Neuronal stem cell (in vitro differentiated cells): Measurements from ENCODE around the gene CXorf58.
"Not testable (repeated sequence)": the region's sequence is repeated elsewhere in the genome, so short reads cannot be mapped to it uniquely, and the experiment has no call there.

Experiments used
- DNase-seq: peaks from one replicate; pipeline ENCODE4 v3.0.0-alpha.2; 2013; ENCODE audit warnings: low spot score
- H2AFZ ChIP-seq: one replicate; pipeline ENCODE4 v1.6.1; 2013; ENCODE audit warnings: mild to moderate bottlenecking, low read length, inconsistent platforms
- H2AK5ac ChIP-seq: 2 replicates; pipeline ENCODE4 v1.6.1; 2013; ENCODE audit warnings: low read depth, mild to moderate bottlenecking, inconsistent platforms, low read length, moderate library complexity, mixed read lengths
- H2BK120ac ChIP-seq: 2 replicates; pipeline ENCODE4 v1.6.1; 2013; ENCODE audit warnings: low read depth, mild to moderate bottlenecking, inconsistent platforms, low read length, moderate library complexity, mixed read lengths
- H2BK12ac ChIP-seq: one replicate; pipeline ENCODE4 v1.6.1; 2013; ENCODE audit warnings: low read length, inconsistent platforms
- H2BK15ac ChIP-seq: 2 replicates; pipeline ENCODE4 v1.6.1; 2013; ENCODE audit warnings: mild to moderate bottlenecking, low read length, inconsistent platforms, mixed read lengths
- H2BK5ac ChIP-seq: one replicate; pipeline ENCODE4 v1.6.1; 2013; ENCODE audit warnings: inconsistent platforms, mild to moderate bottlenecking, low read length, moderate library complexity
- H3K14ac ChIP-seq: one replicate; pipeline ENCODE4 v1.6.1; 2013; ENCODE audit warnings: low read length, inconsistent platforms
- H3K18ac ChIP-seq: 2 replicates; pipeline ENCODE4 v1.6.1; 2013; ENCODE audit warnings: low read length, inconsistent platforms
- H3K23ac ChIP-seq: 2 replicates; pipeline ENCODE4 v1.6.1; 2013; ENCODE audit warnings: low read depth, mild to moderate bottlenecking, mixed read lengths, low read length, inconsistent platforms; ENCODE audit not compliant: poor library complexity
- H3K27ac ChIP-seq: replicated peaks from 3 replicates; pipeline ENCODE4 v1.5.1; 2013; ENCODE audit warnings: low read length, inconsistent platforms
- H3K27me3 ChIP-seq, 3 experiments: 2 replicates each; pipeline ENCODE4 v1.6.1; 2013; ENCODE audit warnings: low read length in 3 of 3, mild to moderate bottlenecking in 2 of 3, inconsistent platforms in 1 of 3, low read depth in 1 of 3, mixed read lengths in 1 of 3, moderate library complexity in 1 of 3; ENCODE audit not compliant: control insufficient read depth in 3 of 3, insufficient read depth in 3 of 3
- H3K36me3 ChIP-seq, 2 donors: replicated peaks in 1 of 2; 2 replicates each; pipeline ENCODE4 v1.6.1; 2013; ENCODE audit warnings: low read length in 2 of 2; ENCODE audit not compliant: control insufficient read depth in 2 of 2, insufficient read depth in 2 of 2
- H3K4ac ChIP-seq: 2 replicates; pipeline ENCODE4 v1.6.1; 2013; ENCODE audit warnings: inconsistent platforms, mild to moderate bottlenecking, low read length, moderate library complexity
- H3K4me1 ChIP-seq, 2 donors: 1 replicate in 1 of 2; 2 replicates in 1 of 2; pipeline ENCODE4 v1.6.1; 2013; ENCODE audit warnings: low read length in 2 of 2, low read depth in 1 of 2; ENCODE audit not compliant: control insufficient read depth in 2 of 2, insufficient read depth in 1 of 2
- H3K4me2 ChIP-seq: one replicate; pipeline ENCODE4 v1.6.1; 2013; ENCODE audit warnings: mild to moderate bottlenecking, low read length, inconsistent platforms; ENCODE audit not compliant: insufficient read depth, poor library complexity, severe bottlenecking
- H3K4me3 ChIP-seq, 2 donors: 2 replicates each; pipeline ENCODE4 v1.5.1; 2013; ENCODE audit warnings: low read length in 2 of 2, mild to moderate bottlenecking in 2 of 2, inconsistent platforms in 1 of 2, moderate library complexity in 1 of 2
- H3K79me1 ChIP-seq: one replicate; pipeline ENCODE4 v1.6.1; 2013; ENCODE audit warnings: low read depth, mild to moderate bottlenecking, inconsistent platforms, low read length, moderate library complexity
- H3K9ac ChIP-seq: one replicate; pipeline ENCODE4 v1.6.1; 2013; ENCODE audit warnings: mild to moderate bottlenecking, low read depth, low read length, inconsistent platforms; ENCODE audit not compliant: poor library complexity
- H3K9me3 ChIP-seq, 2 donors: replicated peaks in 1 of 2; 2 replicates each; pipeline versions ENCODE3 to v1.6.1; 2013; ENCODE audit warnings: low read length in 2 of 2, mild to moderate bottlenecking in 2 of 2, inconsistent platforms in 1 of 2, low read depth in 1 of 2, mixed read lengths in 1 of 2, moderate library complexity in 1 of 2; ENCODE audit not compliant: control insufficient read depth in 2 of 2, insufficient read depth in 1 of 2
- H4K8ac ChIP-seq: one replicate; pipeline ENCODE4 v1.6.1; 2013; ENCODE audit warnings: low read depth, mild to moderate bottlenecking, inconsistent platforms, low read length, moderate library complexity
- H4K91ac ChIP-seq: one replicate; pipeline ENCODE4 v1.6.1; 2013; ENCODE audit warnings: low read length, low read depth, mild to moderate bottlenecking, inconsistent platforms; ENCODE audit not compliant: poor library complexity
- WGBS, 2 donors: extraction: QIAGEN DNeasy Blood & Tissue Kit; methylation state at CpG; one replicate each; pipeline ENCODE4 v1.1.7; 2013; ENCODE audit warnings: missing lambda C conversion rate in 2 of 2, mixed read lengths in 1 of 2; ENCODE audit not compliant: insufficient read length in 2 of 2, insufficient replicate concordance in 1 of 2; ENCODE audit errors: extremely low coverage in 2 of 2; 5-methylcytosine and 5-hydroxymethylcytosine counted together

Gene CXorf58

DNA sequence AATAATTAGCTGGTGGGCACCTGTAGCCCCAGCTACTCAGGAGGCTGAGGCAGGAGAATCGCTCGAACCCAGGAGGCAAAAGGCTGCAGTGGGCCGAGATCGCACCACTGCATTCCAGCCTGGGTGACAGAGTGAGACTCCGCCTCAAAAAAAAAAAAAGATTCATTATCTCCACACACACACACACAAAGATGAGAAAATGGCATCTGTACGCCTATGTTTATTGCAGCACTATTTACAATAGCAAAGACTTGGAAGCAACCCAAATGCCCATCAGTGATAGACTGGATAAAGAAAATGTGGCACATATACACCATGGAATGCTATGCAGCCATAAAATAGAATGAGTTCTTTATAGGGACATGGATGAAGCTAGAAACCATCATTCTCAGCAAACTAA is 12.8 kb upstream of the CXorf58 start:
- no CpG with 5 or more reads among the region's 6 CpGs for WGBS, 2 donors
- H2BK5ac ChIP-seq, H3K27ac ChIP-seq: not testable (repeated sequence)

DNA sequence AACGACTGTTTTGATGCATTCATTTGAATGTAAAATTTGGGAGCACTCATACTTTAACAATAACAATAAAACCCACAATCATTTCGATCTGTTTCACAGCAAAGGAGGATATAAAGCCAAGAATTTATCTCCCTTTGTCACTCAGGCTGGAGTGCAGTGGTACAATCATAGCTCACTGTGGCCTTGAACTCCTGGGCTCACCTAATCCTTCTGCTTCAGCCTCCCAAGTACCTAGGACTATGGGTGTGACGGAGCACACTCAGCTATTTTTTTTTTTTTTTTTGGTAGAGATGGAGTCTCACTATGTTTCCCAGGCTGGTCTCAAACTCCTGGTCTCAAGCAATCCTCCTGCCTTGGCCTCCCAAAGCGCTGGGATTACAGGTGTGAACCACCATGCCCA is 11.3 kb upstream of the CXorf58 start:
- H3K9me3 ChIP-seq, H3K23ac ChIP-seq, H3K4me1 ChIP-seq, H3K18ac ChIP-seq, H2BK15ac ChIP-seq, DNase-seq, H3K9ac ChIP-seq, H3K27ac ChIP-seq, H3K36me3 ChIP-seq, H2BK120ac ChIP-seq, H3K27me3 ChIP-seq, H2BK5ac ChIP-seq, H4K8ac ChIP-seq, H2BK12ac ChIP-seq, H3K4me2 ChIP-seq, H3K4me3 ChIP-seq, H2AK5ac ChIP-seq, H3K14ac ChIP-seq, H3K79me1 ChIP-seq, H2AFZ ChIP-seq, H3K4ac ChIP-seq, H4K91ac ChIP-seq: not testable (repeated sequence)
- whole genome bisulfite sequencing, 2 donors, result no CpG with 5 or more reads among the region's 4 CpGs

More for the DNA sequence above, 12.8 kb upstream of the CXorf58 start:
- not testable (repeated sequence) for H3K36me3 ChIP-seq, H3K4ac ChIP-seq, H3K79me1 ChIP-seq, H3K4me3 ChIP-seq, H3K18ac ChIP-seq, H3K23ac ChIP-seq, H3K14ac ChIP-seq, H2AK5ac ChIP-seq, H3K4me2 ChIP-seq, H2AFZ ChIP-seq, H4K8ac ChIP-seq, H4K91ac ChIP-seq, H3K9ac ChIP-seq, H3K27me3 ChIP-seq, DNase-seq, H2BK15ac ChIP-seq, H2BK120ac ChIP-seq, H3K9me3 ChIP-seq, H2BK12ac ChIP-seq, H3K4me1 ChIP-seq

DNA sequence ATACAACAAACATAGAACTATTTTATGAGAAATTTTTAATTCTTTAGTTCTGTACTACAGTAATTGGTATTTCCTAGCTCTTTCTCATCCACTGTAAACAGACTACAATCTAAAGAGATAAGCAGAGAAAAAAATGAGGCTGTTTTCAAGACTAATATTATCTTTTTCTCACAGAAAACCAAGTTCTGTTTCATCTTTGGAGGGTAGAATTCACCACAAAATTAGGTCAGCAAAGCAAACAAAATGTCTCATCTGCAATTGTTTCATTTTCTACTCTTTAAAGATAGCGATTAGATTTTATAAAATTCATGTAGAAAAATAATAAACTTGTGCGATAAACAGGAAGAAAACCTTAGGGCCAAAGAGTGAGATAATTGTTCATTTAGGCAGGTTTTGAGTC is 10.8 kb upstream of the CXorf58 start:
- WGBS, 2 donors, result no CpG with 5 or more reads among the region's 2 CpGs
- Histone ChIP-seq H2BK120ac (no peak overlapping the region), H2BK12ac (no peak overlapping the region)

DNA sequence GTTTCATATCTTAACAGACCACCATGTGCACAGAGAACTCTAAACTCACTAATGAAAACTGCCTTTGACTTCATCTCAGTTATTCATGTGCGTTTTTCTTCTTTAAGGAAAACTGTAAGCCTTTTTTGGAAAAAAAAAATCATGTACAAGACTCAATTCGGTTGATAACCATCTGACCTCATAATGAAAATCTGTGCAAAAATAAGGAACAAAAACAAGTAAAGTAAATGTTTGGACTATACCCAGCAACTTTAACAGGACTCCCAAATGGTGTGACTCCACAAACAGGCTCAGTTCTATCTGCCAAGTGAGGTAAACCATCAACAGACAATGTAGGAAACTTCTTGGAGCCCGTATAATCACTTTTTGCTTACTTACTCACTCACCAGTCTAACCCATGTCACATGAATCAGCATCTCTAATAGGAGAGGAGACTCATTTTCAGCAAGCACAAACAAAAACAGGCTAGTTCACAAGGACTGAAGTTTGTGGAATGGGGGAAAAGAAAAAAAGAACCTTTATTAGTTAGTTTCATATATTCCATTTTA is 9.3 kb upstream of the CXorf58 start:
- Histone ChIP-seq H3K18ac (no peak overlapping the region), H2BK120ac (no peak overlapping the region), H4K91ac (no peak overlapping the region), H3K27ac (no peak overlapping the region), H3K4me1 (peaks cover 1 to 8% of the 10 kb centered on the region in 2 donors), H2BK12ac (no peak overlapping the region), H3K27me3 (no peaks in the 10 kb centered on the region), H2AK5ac (no peak overlapping the region), H3K23ac (no peak overlapping the region), H3K79me1 (no peaks in the 10 kb centered on the region), H2BK5ac (no peak overlapping the region), H3K4ac (no peak overlapping the region), H3K9me3 (no peaks in the 10 kb centered on the region), H3K36me3 (no peaks in the 10 kb centered on the region), H3K4me3 (no peak overlapping the region), H4K8ac (no peak overlapping the region), H3K14ac (no peak overlapping the region), H2BK15ac (no peak overlapping the region), H3K9ac (no peak overlapping the region), H3K4me2 (no peak overlapping the region), H2AFZ (peak overlapping the region; percentile 36)
- no CpG with 5 or more reads among the region's 3 CpGs for WGBS, 2 donors
- DNase-seq, result no peak

More for the DNA sequence above, 10.8 kb upstream of the CXorf58 start:
- Histone ChIP-seq H3K27me3 (no peaks in the 10 kb centered on the region), H4K8ac (no peak overlapping the region), H3K18ac (no peak overlapping the region), H3K4me2 (no peak overlapping the region), H2AK5ac (no peak overlapping the region), H3K79me1 (no peaks in the 10 kb centered on the region), H3K27ac (no peak overlapping the region), H3K9me3 (no peaks in the 10 kb centered on the region), H3K23ac (no peak overlapping the region), H3K14ac (no peak overlapping the region), H2BK5ac (no peak overlapping the region), H3K9ac (no peak overlapping the region), H2AFZ (no peak overlapping the region), H4K91ac (no peak overlapping the region), H2BK15ac (no peak overlapping the region), H3K4me1 (peaks cover 0 to 4% of the 10 kb centered on the region in 2 donors), H3K4me3 (no peak overlapping the region), H3K4ac (no peak overlapping the region), H3K36me3 (no peaks in the 10 kb centered on the region)
- DNase-seq, result no peak
